LoVo (cell line): ENCODE measurements around the gene AGPAT3.
"Not testable (repeated sequence)": the region's sequence is repeated elsewhere in the genome, so short reads cannot be mapped to it uniquely, and the experiment has no call there.

Source experiments
- DNase-seq: peaks from one replicate; pipeline ENCODE4 v3.0.0-alpha.2; 2016; ENCODE audit warnings: low spot score

AGPAT3 gene

DNA sequence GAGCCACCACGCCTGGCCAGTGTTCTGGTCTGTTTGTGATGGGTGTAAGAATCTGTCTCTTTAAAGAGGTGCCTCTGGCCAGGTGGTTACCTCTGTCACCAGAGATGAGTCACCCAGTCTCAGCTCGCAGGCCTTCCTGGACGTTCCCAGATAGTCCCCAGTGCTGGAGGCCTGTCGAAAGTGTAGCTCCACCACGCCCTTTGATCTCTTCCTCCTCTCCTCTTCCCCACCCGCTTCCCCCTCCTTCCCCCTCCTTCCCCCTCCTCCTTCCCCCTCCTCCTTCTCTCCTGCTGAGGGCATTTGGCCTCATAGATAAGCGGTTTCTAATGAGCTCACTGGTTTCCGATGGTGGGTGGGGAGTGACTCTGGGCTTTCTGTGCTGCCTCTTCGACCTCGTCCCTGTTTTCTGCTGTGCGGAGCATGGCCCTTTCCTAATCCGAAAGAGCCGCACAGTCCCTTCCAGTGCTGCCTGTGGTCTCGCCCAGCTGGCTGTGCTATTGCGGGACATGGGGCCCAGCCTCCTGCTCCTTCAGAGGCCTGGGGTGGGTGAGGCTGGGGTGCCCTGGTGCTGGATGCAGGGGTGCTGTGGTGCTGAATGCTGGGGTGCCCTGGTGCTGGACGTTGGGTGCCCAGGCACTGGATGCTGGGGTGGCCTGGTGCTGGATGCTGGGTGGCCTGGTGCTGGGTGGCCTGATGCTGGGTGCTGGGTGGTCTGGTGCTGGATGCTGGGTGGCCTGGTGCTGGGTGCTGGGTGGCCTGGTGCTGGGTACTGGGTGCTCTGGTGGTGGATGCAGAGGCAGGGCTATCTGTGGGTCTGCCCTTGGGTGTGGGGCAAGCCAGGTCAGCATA is 19.2 kb downstream of the AGPAT3 start:
- DNase-seq = peak; percentile 92

DNA sequence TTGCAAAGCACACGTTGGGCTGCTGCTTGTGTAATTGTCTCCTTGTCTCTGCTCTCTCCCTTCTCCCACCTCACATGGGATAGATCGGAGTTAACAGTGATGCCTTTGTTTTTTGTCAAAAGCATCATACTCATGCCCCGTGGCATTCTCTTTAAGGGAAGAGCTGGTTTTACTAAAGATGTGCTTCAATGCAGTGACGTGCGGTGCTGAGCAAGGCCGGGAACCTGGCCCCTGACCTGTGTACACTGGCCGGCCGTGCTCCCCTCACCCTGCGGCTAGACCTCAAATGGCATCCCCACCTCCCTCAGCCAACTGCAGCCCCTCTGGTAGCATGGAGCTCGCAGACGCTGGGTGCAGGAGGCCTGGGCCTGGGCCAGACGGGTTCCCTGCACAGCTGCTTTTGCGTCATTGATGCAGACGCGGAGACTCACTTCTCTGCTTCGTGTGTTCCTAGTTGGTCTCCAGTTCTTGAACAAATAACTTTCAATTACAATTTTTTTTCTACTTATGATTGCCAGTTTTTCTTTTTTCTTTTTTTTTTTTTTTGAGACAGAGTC is 19.9 kb downstream of the AGPAT3 start:
- DNase-seq = no peak

DNA sequence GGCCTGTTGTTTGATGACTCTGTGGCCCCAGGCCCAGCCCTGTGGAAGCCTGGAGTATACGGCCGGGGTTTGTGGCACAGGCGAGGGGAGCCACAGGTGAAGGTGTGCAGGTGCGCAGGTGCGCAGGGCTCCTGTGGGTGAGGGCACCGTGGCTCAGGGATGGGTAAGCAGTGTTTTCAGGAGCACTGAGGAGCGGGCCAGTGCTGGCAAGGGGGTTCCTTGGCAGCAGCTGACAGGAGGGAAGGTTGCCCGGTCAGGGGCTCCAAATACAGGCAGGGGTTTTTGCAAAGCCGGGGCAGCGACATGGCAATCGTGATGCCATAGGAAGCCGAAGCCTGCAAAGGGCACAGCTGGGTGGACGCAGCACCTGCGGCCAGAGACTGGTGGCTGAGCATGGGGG is 20.7 kb downstream of the AGPAT3 start:
- DNase-seq = no peak

DNA sequence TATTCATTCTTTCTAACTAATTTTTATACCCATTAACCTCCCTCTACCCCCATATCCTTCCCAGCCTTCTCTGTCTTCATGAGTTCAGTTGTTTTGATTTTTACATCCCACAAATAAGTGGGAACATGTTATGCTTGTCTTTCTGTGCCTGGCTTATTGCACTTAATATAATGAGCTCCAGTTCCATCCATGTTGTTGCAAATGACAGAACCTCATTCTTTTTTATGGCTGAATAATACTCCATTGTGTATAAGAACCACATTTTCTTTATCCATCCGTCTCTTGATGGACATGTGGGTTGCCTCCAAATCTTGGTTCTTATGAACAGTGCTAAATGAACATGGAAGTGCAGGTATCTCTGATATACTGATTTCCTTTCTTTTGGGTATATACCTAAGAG is 21.5 kb downstream of the AGPAT3 start:
- no peak for DNase-seq

DNA sequence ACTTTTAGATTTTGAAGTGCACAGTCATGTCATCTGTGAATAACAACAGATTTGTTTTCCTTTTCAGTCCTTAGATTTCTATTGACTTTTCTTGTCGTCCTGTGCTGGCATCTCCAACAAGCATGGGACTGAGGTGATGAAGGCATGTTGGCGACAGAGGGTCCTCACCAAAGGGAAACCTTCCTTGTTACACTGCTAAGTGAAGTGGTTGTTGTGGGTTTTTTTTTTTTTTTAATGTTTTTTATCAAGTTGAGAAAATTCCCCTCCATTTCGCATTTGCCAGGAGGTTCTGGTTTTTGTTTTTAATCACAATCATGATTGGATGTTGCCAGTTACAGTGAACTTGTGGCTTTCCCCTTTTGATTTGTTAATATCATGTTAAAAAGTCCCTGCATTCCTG is 24.0 kb downstream of the AGPAT3 start:
- no peak for DNase-seq

DNA sequence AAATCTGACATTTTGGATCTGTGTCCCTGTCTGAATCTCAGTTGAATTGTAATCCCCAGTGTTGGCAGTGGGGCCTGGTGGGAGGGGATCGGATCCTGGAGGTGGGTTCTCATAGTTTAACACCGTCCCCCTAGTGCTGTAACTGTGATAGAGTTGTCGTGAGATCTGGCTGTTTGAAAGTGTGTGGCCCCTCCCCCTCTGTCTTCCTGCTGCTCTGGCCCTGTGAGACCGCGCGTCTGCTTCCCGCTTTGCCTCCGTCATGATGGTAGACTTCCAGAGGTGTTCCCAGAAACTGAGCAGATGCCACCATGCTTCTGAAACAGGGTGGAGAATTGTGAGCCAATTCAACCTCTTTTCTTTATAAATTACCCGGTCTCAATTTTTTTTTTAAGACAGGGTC is 25.0 kb downstream of the AGPAT3 start:
- no peak for DNase-seq

DNA sequence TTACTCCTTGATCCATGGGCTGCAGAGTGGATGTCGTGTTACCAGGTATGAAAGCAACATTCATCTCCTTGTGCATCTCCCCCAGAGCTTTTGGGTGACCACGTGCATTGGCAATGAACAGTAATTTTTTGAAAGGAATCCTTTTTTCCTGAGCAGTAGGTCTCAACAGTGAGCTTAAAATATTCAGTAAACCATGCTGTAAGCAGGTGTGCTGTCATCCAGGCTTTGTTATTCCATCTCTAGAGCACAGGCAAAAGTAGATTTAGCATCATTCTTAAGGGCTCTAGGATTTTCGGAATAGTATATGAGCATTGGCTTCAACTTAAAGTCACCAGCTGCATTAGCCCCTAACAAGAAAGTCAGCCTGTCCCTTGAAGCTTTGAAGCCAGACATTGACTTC is 27.3 kb downstream of the AGPAT3 start:
- DNase-seq = no peak

DNA sequence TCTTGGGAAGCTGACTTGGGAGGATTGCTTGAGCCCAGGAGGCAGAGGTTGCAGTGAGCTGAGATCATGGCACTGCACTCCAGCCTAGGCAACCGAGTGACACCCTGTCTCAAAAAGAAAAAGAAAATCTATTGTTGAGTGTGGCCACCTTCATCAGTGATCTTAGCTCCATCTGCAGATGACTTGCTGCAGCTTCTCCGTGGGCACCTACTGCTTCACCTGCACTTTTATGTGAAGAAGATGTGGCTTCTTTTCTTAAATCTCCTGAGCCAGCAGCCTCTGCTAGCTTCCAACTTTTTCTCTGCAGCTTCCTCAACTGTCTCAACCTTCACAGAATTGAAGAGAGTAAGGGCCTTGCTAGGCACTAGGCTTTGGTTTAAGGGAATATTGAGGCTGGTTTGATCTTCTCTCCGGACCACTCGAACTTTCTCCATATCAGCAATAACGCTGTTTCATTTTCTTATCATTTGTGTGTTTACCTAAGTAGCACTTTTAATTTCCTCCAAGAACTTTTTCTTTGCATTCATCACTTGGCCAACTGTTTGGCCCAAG is 28.0 kb downstream of the AGPAT3 start:
- DNase-seq = no peak

DNA sequence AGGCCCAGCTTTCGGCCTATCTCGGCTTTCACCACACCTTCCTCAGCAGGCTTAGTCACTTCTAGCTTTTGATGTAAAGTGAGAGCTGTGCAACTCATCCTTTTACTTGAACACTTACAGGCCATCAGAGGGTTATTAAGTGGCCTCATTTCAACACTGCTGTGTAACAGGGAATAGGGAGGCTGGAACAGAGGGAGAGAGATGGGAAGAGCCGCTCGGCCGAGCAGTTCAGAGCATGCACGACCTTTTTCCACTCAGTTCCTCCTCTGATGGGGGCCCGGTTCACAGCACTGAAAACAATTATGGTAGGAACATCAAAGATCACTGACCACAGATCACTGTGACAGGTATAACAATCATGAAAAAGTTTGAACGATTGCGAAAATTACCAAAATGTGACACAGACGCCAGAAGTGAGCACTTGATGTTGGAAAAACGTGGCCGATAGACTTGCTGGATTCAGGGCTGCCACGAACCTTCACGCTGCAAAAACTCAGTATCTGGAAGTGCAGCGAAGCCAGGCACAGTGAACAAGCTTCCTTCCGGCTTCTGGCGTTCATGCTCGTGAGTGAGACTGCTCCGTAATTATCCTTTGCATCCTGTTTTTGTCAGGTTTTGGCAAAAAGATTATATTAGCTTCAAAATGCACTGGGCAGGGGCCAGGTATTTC is 28.6 kb downstream of the AGPAT3 start:
- DNase-seq = no peak

DNA sequence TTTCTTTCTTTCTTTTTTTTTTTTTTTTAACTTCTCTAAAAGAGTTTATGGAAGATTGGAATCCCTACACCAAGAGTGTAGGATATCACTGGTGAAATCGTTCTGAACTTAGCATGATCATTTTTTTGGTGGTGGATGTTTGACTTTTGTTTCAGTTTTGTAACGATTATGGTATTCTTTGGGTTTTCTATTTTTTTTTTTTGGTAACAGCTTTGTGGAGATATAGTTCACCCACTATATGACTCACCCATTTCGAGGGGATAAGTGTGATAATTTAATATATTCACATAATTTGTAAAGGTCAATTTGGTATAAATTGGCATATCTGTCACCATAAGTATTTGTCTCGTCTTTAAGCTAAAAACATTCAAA is 29.2 kb downstream of the AGPAT3 start:
- no peak for DNase-seq

DNA sequence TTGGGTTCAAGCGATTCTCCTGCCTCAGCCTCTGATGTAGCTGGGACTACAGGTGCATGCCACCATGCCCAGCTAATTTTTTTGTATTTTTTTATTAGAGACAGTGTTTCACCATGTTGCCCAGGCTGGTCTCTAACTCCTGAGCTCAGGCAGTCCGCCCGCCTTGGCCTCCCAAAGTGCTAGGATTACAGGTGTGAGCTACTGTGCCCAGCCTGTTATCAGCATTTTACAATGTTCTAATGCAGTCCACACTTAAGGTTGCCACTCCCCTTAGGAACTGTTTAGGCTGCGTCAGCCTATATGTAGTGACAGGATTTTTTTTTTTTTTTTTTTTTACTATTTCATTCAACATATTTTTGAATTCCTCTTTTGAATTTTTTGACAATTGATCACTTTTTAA is 30.2 kb downstream of the AGPAT3 start:
- no peak for DNase-seq

DNA sequence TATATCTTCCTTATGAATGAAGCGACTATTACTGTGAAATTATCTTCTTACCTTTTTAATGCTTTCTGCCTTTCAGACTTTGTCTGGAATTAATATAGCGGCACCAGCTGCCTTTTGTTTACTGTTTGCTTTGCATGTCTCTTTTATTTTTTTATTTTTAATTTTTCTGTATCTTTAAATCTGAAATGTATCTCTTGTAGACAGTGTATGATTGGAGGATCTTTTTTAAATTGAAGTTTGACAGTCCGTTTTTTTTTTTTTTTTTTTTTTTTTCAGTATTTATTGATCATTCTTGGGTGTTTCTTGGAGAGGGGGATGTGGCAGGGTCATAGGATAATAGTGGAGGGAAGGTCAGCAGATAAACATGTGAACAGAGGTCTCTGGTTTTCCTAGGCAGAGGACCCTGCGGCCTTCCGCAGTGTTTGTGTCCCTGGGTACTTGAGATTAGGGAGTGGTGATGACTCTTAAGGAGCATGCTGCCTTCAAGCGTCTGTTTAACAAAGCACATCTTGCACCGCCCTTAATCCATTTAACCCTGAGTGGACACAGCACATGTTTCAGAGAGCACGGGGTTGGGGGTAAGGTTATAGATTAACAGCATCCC is 31.8 kb downstream of the AGPAT3 start:
- DNase-seq = not testable (repeated sequence)

DNA sequence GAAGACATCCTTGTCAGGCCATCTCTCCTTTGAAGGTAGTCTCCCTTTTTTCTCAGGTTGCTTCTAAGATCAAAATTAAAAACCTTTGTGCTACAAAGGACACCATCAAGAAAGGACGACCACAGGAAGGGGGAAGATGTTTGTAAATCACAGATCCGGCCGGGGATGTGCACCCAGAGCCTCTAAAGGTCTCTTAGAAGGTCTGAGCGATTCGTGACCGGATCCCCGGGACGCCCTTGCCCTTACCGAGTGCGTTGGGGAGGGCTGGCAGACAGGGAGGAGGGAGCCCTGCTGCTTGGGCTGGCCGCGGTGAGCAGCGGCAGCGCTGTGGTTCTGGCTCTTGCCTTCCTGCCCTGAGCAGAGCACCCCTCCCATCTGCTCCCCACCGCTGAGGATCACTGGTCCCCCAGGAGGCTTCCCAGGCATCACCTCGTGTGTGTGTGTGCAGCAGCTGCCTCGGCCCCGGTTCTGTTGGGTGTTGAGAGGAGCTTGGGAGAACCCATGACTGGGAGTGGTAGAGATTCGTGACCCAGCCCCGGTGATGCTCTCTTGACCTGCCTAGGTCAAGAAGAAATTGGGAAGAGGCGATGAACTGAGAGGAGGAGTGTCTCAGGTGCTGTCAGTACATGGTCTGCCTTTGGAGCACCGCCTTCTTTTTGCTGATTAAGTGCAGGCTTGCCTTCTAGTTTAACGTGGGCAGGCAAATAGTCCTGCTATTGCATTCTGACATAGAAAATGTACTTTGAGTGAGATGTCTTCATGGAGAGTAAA is 34.5 kb downstream of the AGPAT3 start:
- no peak for DNase-seq

DNA sequence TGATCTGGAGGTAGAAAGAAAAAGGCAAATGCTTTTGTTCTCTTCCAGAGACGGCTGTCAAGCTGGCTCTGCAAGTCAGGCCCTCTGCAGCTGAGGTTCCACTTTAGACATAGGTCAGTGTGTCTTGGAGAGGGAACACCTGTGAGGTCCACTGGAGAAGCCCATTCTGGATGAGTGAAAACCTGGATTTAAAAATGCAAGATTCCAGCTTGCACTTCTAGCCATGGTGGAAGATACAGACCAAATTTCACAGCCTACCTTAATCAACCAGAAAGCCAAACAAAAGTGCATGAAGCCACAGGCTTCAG is 35.0 kb downstream of the AGPAT3 start:
- DNase-seq = no peak

DNA sequence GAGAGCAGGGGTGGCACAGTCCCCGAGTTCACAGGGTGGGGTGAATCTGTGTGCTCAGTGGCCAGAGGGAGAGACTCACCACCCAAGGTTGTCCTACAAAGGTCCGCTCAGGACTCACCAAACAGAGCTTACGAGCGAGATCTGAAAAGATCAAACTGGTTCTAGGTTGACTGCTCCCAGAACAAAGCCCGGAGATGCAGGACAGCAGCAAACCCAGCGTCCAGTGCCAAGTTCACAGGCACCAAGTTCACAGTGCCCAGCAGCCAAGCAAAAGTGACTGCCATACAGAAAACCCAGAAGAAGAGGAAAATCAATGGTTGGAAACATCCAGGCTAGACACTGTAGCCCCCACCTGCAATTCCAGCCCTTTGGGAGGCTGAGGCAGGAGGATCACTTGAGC is 35.7 kb downstream of the AGPAT3 start:
- no peak for DNase-seq

DNA sequence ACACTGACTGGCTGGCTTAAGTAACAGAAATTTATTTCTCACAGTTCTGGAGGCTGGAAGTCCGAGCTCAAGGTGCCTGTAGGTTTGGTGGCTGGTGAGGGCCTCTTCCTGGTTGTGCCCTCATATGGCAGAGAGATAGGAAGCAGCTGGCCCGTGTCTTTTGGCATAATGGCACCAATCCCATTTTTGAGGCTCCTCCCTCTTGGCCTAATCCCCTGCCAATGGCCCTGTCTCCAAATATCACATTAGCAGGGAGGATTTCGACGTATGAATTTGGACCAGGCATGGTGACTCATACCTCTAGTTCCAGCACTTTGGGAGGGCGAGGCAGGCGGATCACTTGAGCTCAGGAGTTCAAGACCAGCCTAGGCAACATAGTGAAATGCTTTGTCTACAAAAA is 37.4 kb downstream of the AGPAT3 start:
- no peak for DNase-seq

DNA sequence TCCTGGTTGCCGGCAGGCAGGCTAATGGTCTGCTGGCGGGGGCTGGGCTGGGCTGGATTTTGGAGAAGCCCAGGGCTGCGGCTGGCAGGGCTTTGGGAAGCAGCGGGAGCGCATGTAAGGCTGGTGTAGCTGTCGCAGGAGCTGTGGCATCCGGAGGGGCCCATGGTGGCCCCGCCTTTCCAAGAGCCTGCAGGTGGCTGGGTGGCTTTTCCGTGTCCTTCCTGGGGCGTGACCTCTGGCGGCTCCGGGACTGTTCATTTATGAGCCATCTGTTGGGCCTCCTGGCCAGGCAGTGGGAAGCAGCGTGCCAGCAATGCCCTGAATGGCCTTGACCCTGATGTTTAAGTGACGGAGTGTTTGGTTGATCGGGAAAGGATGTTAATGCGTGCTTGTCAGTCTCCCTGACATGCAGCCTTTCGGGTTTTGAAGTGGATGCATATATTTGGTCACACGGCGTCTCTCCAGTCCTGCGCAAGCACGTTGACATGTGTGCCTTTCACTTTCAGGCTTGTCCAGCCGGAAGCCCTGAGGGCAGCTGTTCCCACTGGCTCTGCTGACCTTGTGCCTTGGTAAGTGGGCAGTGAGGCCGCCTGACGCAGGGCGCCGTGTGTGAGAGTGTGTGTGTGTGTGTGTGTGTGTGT is 38.5 kb downstream of the AGPAT3 start:
- DNase-seq = no peak

DNA sequence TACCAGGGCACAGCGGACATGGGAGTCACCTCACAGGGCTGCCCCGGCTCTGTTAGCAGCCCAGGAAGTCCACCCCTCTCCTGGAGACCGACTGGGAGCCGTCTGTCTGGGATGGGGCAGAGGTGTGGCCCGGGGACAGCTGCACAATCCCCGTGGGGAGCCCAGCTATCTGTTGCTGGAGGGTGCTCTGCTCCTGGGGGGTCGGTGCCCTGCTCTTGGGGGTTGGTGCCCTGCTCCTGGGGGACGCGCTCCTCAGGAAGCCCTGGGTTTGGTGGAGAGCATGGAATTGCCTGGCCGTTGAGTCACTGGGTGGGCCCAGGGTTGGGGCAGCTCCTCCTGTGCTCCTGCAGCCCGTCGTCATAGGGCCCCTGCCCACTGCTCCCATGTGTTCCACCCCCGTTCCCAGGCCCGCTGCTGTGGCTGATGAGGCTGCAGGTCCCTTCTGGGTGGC is 39.3 kb downstream of the AGPAT3 start:
- DNase-seq = no peak

DNA sequence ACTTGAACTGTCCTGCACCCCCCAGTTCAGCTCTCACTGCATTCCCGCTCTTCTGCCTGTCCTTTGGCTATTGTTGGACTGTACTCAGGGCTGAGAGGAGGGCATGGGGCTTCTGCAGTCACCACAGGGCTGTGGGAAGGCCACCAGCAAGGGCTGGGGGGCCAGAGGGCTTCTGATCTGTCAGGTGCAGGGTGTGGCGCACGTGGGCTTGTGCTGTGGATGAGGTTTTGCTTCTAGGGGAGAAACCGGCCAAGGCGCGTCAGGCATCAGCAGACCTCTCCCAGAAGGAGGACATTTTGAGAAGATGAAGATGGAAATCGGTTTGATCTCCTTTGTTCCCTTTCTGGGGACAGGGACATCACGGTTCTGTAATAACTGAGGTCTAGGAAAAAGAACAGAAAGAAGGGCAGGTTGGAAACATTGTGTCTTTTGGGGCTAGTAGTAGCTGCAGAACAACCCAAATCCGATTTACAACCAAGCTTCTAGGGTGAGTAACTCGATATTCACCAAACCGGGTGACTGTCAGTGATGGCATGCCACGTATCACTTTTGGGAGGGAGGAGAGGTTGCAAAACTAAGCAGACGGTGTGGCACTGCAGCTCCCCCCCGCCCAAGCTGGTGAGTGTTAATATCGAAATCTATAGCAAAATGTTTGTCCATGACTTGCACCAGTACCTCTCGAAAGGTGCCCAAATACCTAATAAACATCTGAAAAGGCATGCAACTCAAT is 40.9 kb downstream of the AGPAT3 start:
- DNase-seq = no peak

DNA sequence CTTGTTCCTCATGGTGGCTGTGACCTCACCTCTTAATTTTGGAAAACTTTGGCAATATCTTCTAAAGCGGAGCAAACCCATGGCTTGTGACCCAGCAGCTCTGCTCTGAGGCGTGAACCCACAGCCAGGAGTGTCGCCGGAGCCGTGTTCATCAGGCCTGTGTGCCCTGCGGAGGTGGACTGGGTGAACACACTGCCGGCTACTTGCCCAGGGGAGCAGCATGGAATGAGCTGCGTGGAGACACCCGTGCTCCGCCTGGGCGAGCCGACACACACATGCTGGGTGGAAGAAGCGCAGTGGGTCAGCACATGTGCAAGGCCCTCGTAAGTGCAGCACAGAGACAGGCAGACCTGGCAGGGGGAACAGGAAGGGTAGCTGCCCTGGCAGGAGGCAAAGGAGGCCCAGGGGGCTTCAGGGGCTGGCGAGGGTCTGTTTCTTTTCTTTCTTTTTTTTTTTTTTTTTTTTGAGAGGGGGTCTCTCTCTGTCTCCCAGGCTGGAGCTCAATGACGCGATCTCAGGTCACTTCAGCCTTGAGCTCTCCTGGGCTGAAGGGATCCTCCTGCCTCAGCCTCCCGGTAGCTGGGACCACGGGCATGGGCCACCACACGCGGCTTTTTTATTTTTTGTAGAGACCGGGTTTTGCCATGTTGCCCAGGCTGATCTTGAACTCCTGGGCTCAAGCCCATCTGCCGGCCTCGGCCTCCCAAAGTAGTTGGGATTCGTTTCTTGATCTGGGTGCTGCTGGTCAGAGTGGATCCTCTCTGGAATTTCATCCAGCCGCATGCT is 41.8 kb downstream of the AGPAT3 start:
- DNase-seq = no peak
